GM10266 (cell line): Measurements from ENCODE around the gene CDH19.

Experiments
- DNase-seq: peaks from one replicate; pipeline ENCODE4 v3.0.0; 2012; ENCODE audit errors: extremely low spot score
- CTCF ChIP-seq: IDR thresholded peaks from 2 replicates; pipeline ENCODE4 v1.5.1; 2012; ENCODE audit warnings: mild to moderate bottlenecking, low read depth; ENCODE audit not compliant: control insufficient read depth, insufficient read depth; ENCODE audit errors: missing control alignments

Gene CDH19

GRCh38 chr18:66635342-66635741 is 31.5 kb upstream of the CDH19 start:
- DNase-seq: no peak
- no peak for TF ChIP-seq CTCF

- no peak for TF ChIP-seq CTCF
- no peak for DNase-seq
These were observed 28.9 kb upstream of the CDH19 start for GRCh38 chr18:66632756-66633155.

GRCh38 chr18:66630831-66631230 is 26.9 kb upstream of the CDH19 start:
- DNase-seq: no peak

GRCh38 chr18:66623821-66624220 is 19.9 kb upstream of the CDH19 start:
- DNase-seq: no peak
- no peak for TF ChIP-seq CTCF

More at GRCh38 chr18:66630831-66631230, 26.9 kb upstream of the CDH19 start:
- TF ChIP-seq CTCF: no peak

DNA sequence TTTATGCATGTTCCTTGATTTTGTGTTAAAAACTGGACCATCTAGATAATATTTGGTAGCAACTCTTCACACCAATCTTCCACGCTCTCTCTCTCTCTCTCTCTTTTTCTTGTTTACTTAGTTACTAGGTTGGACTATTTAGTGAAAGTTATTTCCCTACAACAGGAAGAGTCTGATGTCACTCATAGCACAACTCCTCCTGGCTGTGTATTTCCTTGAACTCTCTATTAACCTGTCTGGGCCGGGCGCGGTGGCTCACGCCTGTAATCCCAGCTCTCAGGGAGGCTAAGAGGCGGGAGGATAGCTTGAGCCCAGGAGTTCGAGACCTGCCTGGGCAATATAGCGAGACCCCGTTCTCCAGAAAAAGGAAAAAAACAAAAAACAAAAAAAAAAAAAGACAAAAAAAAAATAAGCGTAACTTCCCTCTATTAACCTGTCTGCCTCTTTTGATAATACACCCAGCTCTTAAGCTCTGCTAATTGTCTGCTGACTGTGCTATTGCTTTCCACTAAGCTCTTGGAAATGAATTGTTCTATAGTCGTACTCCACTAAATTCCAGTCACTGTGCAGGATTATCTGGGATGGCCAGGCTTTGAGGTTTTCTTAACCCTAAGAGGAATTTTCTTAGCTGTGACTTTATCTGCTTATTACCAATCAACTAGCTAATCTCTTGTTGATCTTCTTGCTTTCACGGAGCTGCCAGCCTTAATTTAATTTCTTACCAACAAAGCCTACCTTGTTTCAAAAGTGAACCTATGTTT is 18.1 kb upstream of the CDH19 start:
- DNase-seq: no peak
- no peak for TF ChIP-seq CTCF

- peak; percentile 3 for DNase-seq
- TF ChIP-seq CTCF: peak; percentile 27
These were observed 12.7 kb upstream of the CDH19 start for GRCh38 chr18:66616523-66616983.

DNA sequence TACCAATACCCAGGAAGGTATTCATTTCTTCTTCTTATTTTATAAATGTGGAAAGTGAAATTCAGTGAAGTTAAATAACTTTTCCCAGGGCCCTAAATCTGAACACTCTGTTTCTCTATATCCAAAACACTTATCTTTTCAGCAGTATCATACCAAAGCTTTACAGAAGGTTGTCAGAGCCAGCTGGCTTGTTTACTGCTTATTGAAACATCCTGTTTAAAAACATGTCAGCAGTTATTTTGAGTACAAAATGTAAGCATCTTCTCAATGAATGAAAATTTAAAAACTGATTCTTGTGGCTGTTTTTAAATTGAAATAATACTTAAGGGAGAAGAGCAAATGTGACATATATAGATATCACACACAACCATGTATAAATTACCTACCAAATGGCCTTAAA is 11.3 kb upstream of the CDH19 start:
- TF ChIP-seq CTCF: no peak
- no peak for DNase-seq
